IMR-90 (cell line): ENCODE data around the gene C8B. TPM values are rescaled to one million over a fixed set of nuclear protein-coding genes. Genes with fewer than 3 reads are reported as not detected.
A peak's percentile ranks its signal among the peaks of the same experiment; 100 is the strongest.

Source experiments
- ATAC-seq: fragments of 200-7000 bp; cut with Tn5 transposase; 2 replicates; pipeline ENCODE4 v1.9.1; 2020; ENCODE audit warnings: low read depth, mild to moderate bottlenecking, moderate library complexity
- BruUV-seq: library from RNA; stranded (reverse); fragments of 400-500 nt; replicated peaks from 2 replicates; lab custom pipeline; 2021; lab: Mats Ljungman, UMichigan
- CTCF ChIA-PET: fragments of 300-600 bp; formaldehyde crosslinking; extraction: SDS; loops from one replicate; lab custom pipeline; 2021; ENCODE audit warnings: antibody characterized with exemption; lab: Yijun Ruan, JAX
- POLR2A ChIA-PET: fragments of 300-600 bp; sonication (Branson Sonifier 250); formaldehyde crosslinking; loops from one replicate; lab custom pipeline; 2022; ENCODE audit warnings: antibody characterized with exemption; ENCODE audit not compliant: unreplicated experiment; lab: Charles Lee
- DNase-seq: peaks from one replicate; pipeline ENCODE4 v3.0.0; 2013
- H2AFZ ChIP-seq: replicated peaks from 2 replicates; pipeline ENCODE3; 2013; ENCODE audit warnings: low read length, mild to moderate bottlenecking; ENCODE audit not compliant: poor library complexity
- H2AK5ac ChIP-seq: 2 replicates; pipeline ENCODE4 v1.6.1; 2013; ENCODE audit warnings: low read depth, low read length, inconsistent platforms
- H2AK9ac ChIP-seq: replicated peaks from 2 replicates; pipeline ENCODE3; 2013; ENCODE audit warnings: mild to moderate bottlenecking, low read depth, low read length, moderate library complexity; ENCODE audit not compliant: poor library complexity
- H2BK120ac ChIP-seq: 2 replicates; pipeline ENCODE4 v1.6.1; 2013; ENCODE audit warnings: low read depth, low read length, inconsistent platforms
- H2BK15ac ChIP-seq: 3 replicates; pipeline ENCODE4 v1.6.1; 2013; ENCODE audit warnings: low read depth, low read length, inconsistent platforms
- H2BK20ac ChIP-seq: 2 replicates; pipeline ENCODE4 v1.6.1; 2013; ENCODE audit warnings: low read depth, mild to moderate bottlenecking, inconsistent platforms, low read length, moderate library complexity
- H2BK5ac ChIP-seq: 2 replicates; pipeline ENCODE4 v1.6.1; 2013; ENCODE audit warnings: mild to moderate bottlenecking, low read depth, low read length, inconsistent platforms; ENCODE audit not compliant: poor library complexity, severe bottlenecking
- H3K14ac ChIP-seq: replicated peaks from 2 replicates; pipeline ENCODE4 v1.6.1; 2013; ENCODE audit warnings: low read depth, low read length, inconsistent platforms
- H3K18ac ChIP-seq: 2 replicates; pipeline ENCODE4 v1.6.1; 2013; ENCODE audit warnings: low read depth, low read length, control low read depth
- H3K23ac ChIP-seq: 2 replicates; pipeline ENCODE4 v1.6.1; 2013; ENCODE audit warnings: low read depth, low read length, inconsistent platforms
- H3K27ac ChIP-seq: 2 replicates; pipeline ENCODE4 v1.5.1; 2013; ENCODE audit warnings: mild to moderate bottlenecking, control low read depth, low read length; ENCODE audit not compliant: insufficient read depth
- H3K27me3 ChIP-seq: 2 replicates; pipeline ENCODE4 v1.6.1; 2013; ENCODE audit warnings: low read length; ENCODE audit not compliant: control insufficient read depth, insufficient read depth
- H3K36me3 ChIP-seq: 2 replicates; pipeline ENCODE4 v1.6.1; 2013; ENCODE audit warnings: low read length, mixed read lengths; ENCODE audit not compliant: control insufficient read depth, insufficient read depth
- H3K4ac ChIP-seq: 2 replicates; pipeline ENCODE4 v1.6.1; 2013; ENCODE audit warnings: low read depth, low read length, inconsistent platforms
- H3K4me1 ChIP-seq: 2 replicates; pipeline ENCODE4 v1.6.1; 2013; ENCODE audit warnings: low read length, mixed read lengths; ENCODE audit not compliant: control insufficient read depth, insufficient read depth
- H3K4me2 ChIP-seq: 2 replicates; pipeline ENCODE4 v1.6.1; 2013; ENCODE audit warnings: low read depth, mild to moderate bottlenecking, control low read depth, low read length, moderate library complexity
- H3K4me3 ChIP-seq: 2 replicates; pipeline ENCODE4 v1.5.1; 2013; ENCODE audit warnings: low read depth, mild to moderate bottlenecking, control low read depth, low read length, moderate library complexity; ENCODE audit not compliant: insufficient read depth
- H3K56ac ChIP-seq: 2 replicates; pipeline ENCODE4 v1.6.1; 2013; ENCODE audit warnings: low read length, inconsistent platforms; ENCODE audit not compliant: insufficient read depth; ENCODE audit errors: extremely low read depth
- H3K79me1 ChIP-seq, 2 experiments: 2 replicates each; pipeline ENCODE4 v1.6.1; 2013; ENCODE audit warnings: low read length in 2 of 2, inconsistent platforms in 1 of 2, low read depth in 1 of 2
- H3K9ac ChIP-seq: 2 replicates; pipeline ENCODE4 v1.6.1; 2013; ENCODE audit warnings: low read depth, low read length, control low read depth
- H3K9me1 ChIP-seq: 2 replicates; pipeline ENCODE4 v1.6.1; 2013; ENCODE audit warnings: low read length, inconsistent platforms; ENCODE audit not compliant: insufficient read depth
- H3K9me3 ChIP-seq: 2 replicates; pipeline ENCODE4 v1.6.1; 2013; ENCODE audit warnings: low read length; ENCODE audit not compliant: control insufficient read depth, insufficient read depth
- H4K20me1 ChIP-seq: 2 replicates; pipeline ENCODE4 v1.6.1; 2013; ENCODE audit warnings: low read length, inconsistent platforms; ENCODE audit not compliant: insufficient read depth
- H4K5ac ChIP-seq: 2 replicates; pipeline ENCODE4 v1.6.1; 2013; ENCODE audit warnings: mild to moderate bottlenecking, low read depth, low read length, control low read depth
- H4K8ac ChIP-seq, 2 experiments: 2 replicates each; pipeline ENCODE4 v1.6.1; 2013; ENCODE audit warnings: low read depth in 2 of 2, low read length in 2 of 2, control low read depth in 1 of 2, inconsistent platforms in 1 of 2
- H4K91ac ChIP-seq: 2 replicates; pipeline ENCODE4 v1.6.1; 2013; ENCODE audit warnings: low read depth, low read length, inconsistent platforms; ENCODE audit not compliant: insufficient read depth
- BHLHE40 ChIP-seq: fragments of 150-350 bp; IDR thresholded peaks from 2 replicates; pipeline ENCODE4 v1.6.1; 2016; ENCODE audit warnings: mild to moderate bottlenecking, low read depth, low read length
- CEBPB ChIP-seq: IDR thresholded peaks from 2 replicates; pipeline ENCODE4 v1.6.1; 2012; ENCODE audit warnings: low read depth, low read length, improper control_type of control experiment
- CTCF ChIP-seq: conservative IDR thresholded peaks from 2 replicates; pipeline ENCODE4 v1.5.1; 2012; ENCODE audit warnings: mild to moderate bottlenecking, low read depth, low read length, improper control_type of control experiment
- ELK1 ChIP-seq: fragments of 150-350 bp; IDR thresholded peaks from 2 replicates; pipeline ENCODE4 v1.6.1; 2016; ENCODE audit warnings: low read depth, mild to moderate bottlenecking, low read length, moderate library complexity, borderline replicate concordance
- FOS ChIP-seq: fragments of 150-350 bp; IDR thresholded peaks from 2 replicates; pipeline ENCODE4 v1.6.1; 2016; ENCODE audit warnings: low read depth, low read length
- MAZ ChIP-seq: IDR thresholded peaks from 2 replicates; pipeline ENCODE4 v1.6.1; 2012; ENCODE audit warnings: low read depth, mild to moderate bottlenecking, low read length, improper control_type of control experiment, moderate library complexity, borderline replicate concordance
- MXI1 ChIP-seq: IDR thresholded peaks from 2 replicates; pipeline ENCODE4 v1.6.1; 2012; ENCODE audit warnings: low read depth, mild to moderate bottlenecking, low read length, moderate library complexity, borderline replicate concordance
- NFE2L2 ChIP-seq: fragments of 150-350 bp; IDR thresholded peaks from 2 replicates; pipeline ENCODE4 v1.6.1; 2016; ENCODE audit warnings: low read depth, mild to moderate bottlenecking, low read length
- POLR2A ChIP-seq: IDR thresholded peaks from 2 replicates; pipeline ENCODE4 v1.6.1; 2012; ENCODE audit warnings: mild to moderate bottlenecking, low read depth, low read length
- RAD21 ChIP-seq: IDR thresholded peaks from 2 replicates; pipeline ENCODE4 v1.6.1; 2012; ENCODE audit warnings: low read length, improper control_type of control experiment
- RCOR1 ChIP-seq: IDR thresholded peaks from 2 replicates; pipeline ENCODE4 v1.6.1; 2012; ENCODE audit warnings: mild to moderate bottlenecking, low read length, improper control_type of control experiment; ENCODE audit not compliant: insufficient replicate concordance
- SMC3 ChIP-seq: fragments of 150-350 bp; IDR thresholded peaks from 2 replicates; pipeline ENCODE4 v1.6.1; 2016; ENCODE audit warnings: low read depth, mild to moderate bottlenecking, antibody characterized with exemption, low read length, moderate library complexity
- dilution Hi-C: fragments of 300-500 bp; cut with HindIII; formaldehyde crosslinking; loops from one replicate; pipeline ENCODE4 v1.14.3; 2018; ENCODE audit warnings: low sequenced_read_pairs; ENCODE audit not compliant: unreplicated experiment
- in situ Hi-C: fragments of 300-500 bp; cut with MboI; formaldehyde crosslinking; loops from 3 replicates; pipeline ENCODE4 v1.14.3; 2019; ENCODE audit warnings: low sequenced_read_pairs, inconsistent platforms, mixed read lengths
- intact Hi-C: fragments of 100-400 bp; cut with micrococcal nuclease; formaldehyde crosslinking; loops from 2 replicates; pipeline ENCODE4 v1.10.0; 2022
- polyA plus RNA-seq, 3 experiments: library from polyadenylated mRNA; depleted of rRNA; stranded (reverse); fragments of >200 nt; gene quantifications; 2 replicates each; pipeline ENCODE4 v1.2.3, GENCODE V29; 2012; ENCODE audit warnings: low replicate concordance in 1 of 3
- total RNA-seq: library from RNA; depleted of rRNA; stranded (reverse); fragments of >200 nt; gene quantifications from 2 replicates; pipeline ENCODE4 v1.2.3, GENCODE V29; 2012

Gene C8B
- total and polyA plus RNA-seq, 2 of the 4 experiments (the other 2 are of a cell fraction): not detected

DNA sequence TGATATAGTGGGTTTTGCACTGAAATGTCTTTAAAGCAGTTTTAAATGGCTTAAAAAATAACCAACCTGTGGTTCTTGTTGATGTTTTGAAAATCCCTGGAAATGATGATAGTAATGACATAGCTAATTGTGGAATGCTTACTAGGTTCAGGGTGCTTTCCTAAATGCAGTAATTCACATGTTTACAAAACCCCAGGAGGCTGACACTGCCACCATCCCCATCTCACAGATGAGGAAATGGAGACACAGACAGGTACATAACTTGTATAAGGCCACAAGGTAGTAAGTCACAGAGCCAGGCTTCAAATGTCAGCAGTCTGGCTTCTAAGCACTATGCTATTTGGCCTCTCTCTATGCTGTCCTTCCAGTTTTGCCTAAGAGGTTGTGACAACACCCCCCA is 40.6 kb downstream of the C8B start:
- Histone ChIP-seq H2AK9ac (no peak overlapping the region), H3K56ac (no peak overlapping the region), H3K9me1 (no peaks in the 10 kb centered on the region), H3K14ac (no peak overlapping the region), H2BK20ac (no peak overlapping the region), H4K20me1 (no peaks in the 10 kb centered on the region), H4K91ac (no peak overlapping the region), H3K9me3 (no peaks in the 10 kb centered on the region), H3K27me3 (no peaks in the 10 kb centered on the region; the same call in 1 of the 2 replicates), H3K23ac (no peak overlapping the region), H3K36me3 (no peaks in the 10 kb centered on the region), H3K4me2 (no peak overlapping the region), H4K8ac (no peak overlapping the region), H2BK5ac (no peak overlapping the region), H2AK5ac (no peak overlapping the region), H3K18ac (no peak overlapping the region), H3K4me3 (no peak overlapping the region), H3K4me1 (peaks cover 5% of the 10 kb centered on the region), H4K5ac (no peak overlapping the region), H3K27ac (no peak overlapping the region), H3K4ac (no peak overlapping the region), H2BK120ac (no peak overlapping the region), H2BK15ac (no peak overlapping the region), H3K9ac (no peak overlapping the region), H3K79me1 (no peaks in the 10 kb centered on the region), H2AFZ (no peak overlapping the region)
- ChIA-PET CTCF (interaction anchor here (1.0 kb wide), 1 partner anchor 13 kb away, joined by 4 read pairs; no protein-coding TSS in a partner anchor), POLR2A (no interaction called here)
- no TSS peak for BruUV-seq
- intact Hi-C loops (no loop called here), dilution Hi-C loops (no loop called here), in situ Hi-C loops (no loop called here)
- TF ChIP-seq MAZ: no peak
- TF ChIP-seq RAD21: no peak
- no peak for TF ChIP-seq RCOR1
- no peak for TF ChIP-seq MXI1
- no peak for TF ChIP-seq FOS
- TF ChIP-seq NFE2L2: no peak
- no peak for TF ChIP-seq CEBPB
- TF ChIP-seq CTCF: no peak
- TF ChIP-seq BHLHE40: no peak
- no peak for TF ChIP-seq ELK1
- no peak for TF ChIP-seq POLR2A
- no peak for TF ChIP-seq SMC3
- ATAC-seq: no peak; the same call in 1 of the 2 replicates
- peak; percentile 4 for DNase-seq
